PC-3 (cell line): ENCODE measurements around the gene SCN9A.

Experiments used
- EZH2 ChIP-seq: fragments of 300-600 bp; sonication (generic); IDR thresholded peaks from one replicate; pipeline ENCODE4 v1.6.1; 2017; ENCODE audit warnings: antibody characterized with exemption, mild to moderate bottlenecking, low read length; ENCODE audit not compliant: unreplicated experiment
- EZH2phosphoT487 ChIP-seq: fragments of 300-600 bp; sonication (generic); IDR thresholded peaks from 2 replicates; pipeline ENCODE4 v1.6.1; 2018; ENCODE audit warnings: mild to moderate bottlenecking, antibody characterized with exemption, low read length, borderline replicate concordance
- TF ChIP-seq, protein P1 (sequence below): fragments of 300-600 bp; sonication (generic); conservative IDR thresholded peaks from 2 replicates; pipeline ENCODE4 v1.5.1; 2017; ENCODE audit warnings: antibody characterized with exemption, low read depth, mild to moderate bottlenecking, low read length

- TF ChIP-seq, protein P1, sequence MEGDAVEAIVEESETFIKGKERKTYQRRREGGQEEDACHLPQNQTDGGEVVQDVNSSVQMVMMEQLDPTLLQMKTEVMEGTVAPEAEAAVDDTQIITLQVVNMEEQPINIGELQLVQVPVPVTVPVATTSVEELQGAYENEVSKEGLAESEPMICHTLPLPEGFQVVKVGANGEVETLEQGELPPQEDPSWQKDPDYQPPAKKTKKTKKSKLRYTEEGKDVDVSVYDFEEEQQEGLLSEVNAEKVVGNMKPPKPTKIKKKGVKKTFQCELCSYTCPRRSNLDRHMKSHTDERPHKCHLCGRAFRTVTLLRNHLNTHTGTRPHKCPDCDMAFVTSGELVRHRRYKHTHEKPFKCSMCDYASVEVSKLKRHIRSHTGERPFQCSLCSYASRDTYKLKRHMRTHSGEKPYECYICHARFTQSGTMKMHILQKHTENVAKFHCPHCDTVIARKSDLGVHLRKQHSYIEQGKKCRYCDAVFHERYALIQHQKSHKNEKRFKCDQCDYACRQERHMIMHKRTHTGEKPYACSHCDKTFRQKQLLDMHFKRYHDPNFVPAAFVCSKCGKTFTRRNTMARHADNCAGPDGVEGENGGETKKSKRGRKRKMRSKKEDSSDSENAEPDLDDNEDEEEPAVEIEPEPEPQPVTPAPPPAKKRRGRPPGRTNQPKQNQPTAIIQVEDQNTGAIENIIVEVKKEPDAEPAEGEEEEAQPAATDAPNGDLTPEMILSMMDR: no peak
- TF ChIP-seq EZH2phosphoT487 (no peak), EZH2 (no peak)
These were observed 31.2 kb downstream of the SCN9A start for GRCh38 chr2:166344286-166345113.
